ENCODE measurements around the gene ITM2B.
"Not testable (repeated sequence)": the region's sequence is repeated elsewhere in the genome, so short reads cannot be mapped to it uniquely, and the experiment has no call there.

The ITM2B gene

DNA sequence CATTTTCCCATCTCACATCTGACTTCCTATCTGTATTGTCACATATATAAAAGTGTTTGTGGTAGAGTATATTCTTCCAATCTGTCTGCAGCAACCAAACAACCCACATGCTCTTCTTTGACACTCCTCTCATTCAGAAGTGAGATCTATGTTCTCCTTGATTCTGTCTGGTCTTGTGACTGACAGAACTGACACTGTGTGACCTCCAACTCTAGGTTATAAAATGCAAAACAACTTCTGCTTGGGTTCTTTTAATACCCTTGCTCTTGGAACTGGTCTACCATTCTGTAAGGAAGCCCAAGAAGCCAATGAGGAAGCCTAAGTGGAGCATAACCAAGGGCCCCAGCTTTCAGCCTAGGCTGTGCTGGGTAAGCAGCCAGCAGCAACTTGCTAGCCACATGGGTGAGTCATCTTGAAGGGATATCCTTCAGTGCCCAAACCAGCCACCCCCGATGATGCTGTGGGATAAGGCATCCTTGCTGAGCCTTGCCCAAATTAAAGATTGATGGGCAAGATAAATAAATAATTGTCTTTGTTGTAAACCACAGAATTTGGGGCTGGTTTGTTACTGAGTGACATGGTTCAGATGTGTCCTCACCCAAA, 18.4 kb upstream of the ITM2B start:
- TF ChIP-seq, protein P1, sequence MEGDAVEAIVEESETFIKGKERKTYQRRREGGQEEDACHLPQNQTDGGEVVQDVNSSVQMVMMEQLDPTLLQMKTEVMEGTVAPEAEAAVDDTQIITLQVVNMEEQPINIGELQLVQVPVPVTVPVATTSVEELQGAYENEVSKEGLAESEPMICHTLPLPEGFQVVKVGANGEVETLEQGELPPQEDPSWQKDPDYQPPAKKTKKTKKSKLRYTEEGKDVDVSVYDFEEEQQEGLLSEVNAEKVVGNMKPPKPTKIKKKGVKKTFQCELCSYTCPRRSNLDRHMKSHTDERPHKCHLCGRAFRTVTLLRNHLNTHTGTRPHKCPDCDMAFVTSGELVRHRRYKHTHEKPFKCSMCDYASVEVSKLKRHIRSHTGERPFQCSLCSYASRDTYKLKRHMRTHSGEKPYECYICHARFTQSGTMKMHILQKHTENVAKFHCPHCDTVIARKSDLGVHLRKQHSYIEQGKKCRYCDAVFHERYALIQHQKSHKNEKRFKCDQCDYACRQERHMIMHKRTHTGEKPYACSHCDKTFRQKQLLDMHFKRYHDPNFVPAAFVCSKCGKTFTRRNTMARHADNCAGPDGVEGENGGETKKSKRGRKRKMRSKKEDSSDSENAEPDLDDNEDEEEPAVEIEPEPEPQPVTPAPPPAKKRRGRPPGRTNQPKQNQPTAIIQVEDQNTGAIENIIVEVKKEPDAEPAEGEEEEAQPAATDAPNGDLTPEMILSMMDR (IDR thresholded peaks at IDR 0.05; ENCODE audit: low read depth, low read length, missing control alignments) = no peak
- no peak for DNase-seq (ENCODE audit: extremely low read depth, low read depth)
- no peak overlapping the region for H3K4me3 ChIP-seq (replicated peaks; ENCODE audit: low read depth, low read length)

DNA sequence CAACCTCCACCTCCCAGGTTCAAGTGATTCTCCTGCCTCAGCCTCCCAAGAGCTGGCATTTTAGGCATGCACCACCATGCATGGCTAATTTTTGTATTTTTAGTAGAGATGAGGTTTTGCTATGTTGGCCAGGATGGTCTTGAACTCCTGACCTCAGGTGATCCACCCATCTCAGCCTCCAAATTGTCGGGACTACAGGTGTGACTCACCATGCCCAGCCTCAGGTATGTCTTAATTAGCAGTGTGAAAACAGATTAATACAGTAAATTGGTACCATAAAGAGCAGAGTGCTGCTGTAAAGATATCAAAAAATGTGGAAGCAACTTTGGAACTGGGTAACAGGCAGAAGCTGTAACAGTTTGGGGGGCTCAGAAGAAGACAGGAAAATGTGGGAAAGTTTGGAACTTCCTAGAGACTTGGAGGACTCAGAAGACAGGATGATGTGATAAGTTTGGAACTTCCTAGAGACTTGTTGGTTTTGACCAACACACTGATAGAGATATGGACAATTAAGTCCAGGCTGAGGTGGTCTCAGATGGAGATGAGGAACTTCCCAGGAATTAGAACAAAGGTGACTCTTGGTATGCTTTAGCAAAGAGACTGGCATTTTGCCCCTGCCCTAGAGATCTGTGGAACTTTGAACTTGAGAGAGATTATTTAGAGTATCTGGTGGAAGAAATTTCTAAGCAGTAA, 17.3 kb upstream of the ITM2B start:
- H3K4me3 ChIP-seq (replicated peaks; ENCODE audit: low read depth, low read length); DNase-seq (ENCODE audit: extremely low read depth, low read depth): not testable (repeated sequence)

DNA sequence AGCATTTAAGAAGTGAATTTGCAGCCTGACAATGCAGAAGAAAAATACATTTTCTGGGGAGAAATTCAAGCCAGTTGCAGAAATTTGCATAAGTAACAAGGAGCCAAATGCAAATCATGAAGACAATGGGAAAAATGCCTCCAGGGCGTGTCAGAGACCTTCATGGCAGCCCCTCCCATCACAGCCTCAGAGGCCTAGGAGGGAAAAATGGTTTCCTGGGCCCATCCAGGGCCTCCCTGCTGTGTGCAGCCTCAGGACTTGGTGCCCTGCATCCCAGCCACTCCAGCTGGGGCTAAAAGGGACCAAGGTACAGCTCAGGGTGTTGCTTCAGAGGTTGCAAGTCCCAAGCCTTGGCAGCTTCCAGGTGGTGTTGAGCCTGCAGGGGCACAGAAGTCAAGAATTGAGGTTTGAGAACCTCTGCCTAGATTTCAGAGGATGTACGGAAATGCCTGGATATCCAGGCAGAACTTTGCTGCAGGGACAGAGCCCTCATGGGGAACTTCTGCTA, 16.7 kb upstream of the ITM2B start:
- no peak for DNase-seq (ENCODE audit: extremely low read depth, low read depth)
- TF ChIP-seq, protein P1 (IDR thresholded peaks at IDR 0.05; ENCODE audit: low read depth, low read length, missing control alignments) = no peak
- no peak overlapping the region for H3K4me3 ChIP-seq (replicated peaks; ENCODE audit: low read depth, low read length)

GRCh38 chr13:48220592-48220980, 12.4 kb upstream of the ITM2B start:
- H3K4me3 ChIP-seq (replicated peaks; ENCODE audit: low read depth, low read length) = no peak overlapping the region
- TF ChIP-seq, protein P1 (IDR thresholded peaks at IDR 0.05; ENCODE audit: low read depth, low read length, missing control alignments) = no peak
- no peak for DNase-seq (ENCODE audit: extremely low read depth, low read depth)

DNA sequence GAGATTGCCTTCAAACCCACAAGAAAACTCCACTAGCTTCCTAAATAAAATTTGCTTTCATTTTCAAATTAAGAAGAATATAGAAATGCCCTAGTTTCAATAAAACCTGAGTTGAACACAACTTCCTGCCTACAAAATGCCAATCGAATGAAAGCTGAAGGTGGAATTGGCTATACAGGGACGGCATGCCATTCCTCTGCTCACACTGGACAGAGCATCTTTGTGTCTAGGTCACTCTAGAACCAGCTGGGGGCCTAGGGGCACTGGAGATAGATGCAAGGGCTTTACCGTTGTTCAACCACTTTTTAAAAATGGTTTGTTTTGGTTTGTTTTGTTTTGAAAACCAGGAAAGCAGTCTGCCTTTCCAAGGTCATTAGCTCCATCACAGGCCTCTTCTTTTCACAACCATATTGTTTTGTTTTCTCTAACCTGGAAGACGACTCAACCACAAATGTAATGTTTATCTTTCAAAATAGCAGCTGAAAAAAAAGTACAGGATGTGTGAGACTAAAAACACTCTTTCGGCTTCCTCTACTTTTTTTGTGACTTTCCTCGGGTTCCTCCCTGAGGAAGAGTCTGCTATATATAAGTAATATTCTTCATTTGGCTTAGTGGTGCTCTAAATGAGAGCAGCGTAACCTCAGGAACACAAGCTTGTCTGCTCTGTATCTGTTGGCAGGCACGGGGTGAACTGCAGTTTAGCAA, 11.9 kb upstream of the ITM2B start:
- TF ChIP-seq, protein P1 (IDR thresholded peaks at IDR 0.05; ENCODE audit: low read depth, low read length, missing control alignments) = no peak
- no peak for DNase-seq (ENCODE audit: extremely low read depth, low read depth)
- H3K4me3 ChIP-seq (replicated peaks; ENCODE audit: low read depth, low read length) = no peak overlapping the region

- TF ChIP-seq, protein P1 (IDR thresholded peaks at IDR 0.05; ENCODE audit: low read depth, low read length, missing control alignments) = no peak
- no peak overlapping the region for H3K4me3 ChIP-seq (replicated peaks; ENCODE audit: low read depth, low read length)
- DNase-seq (ENCODE audit: extremely low read depth, low read depth) = no peak
Measured at GRCh38 chr13:48221686-48222187, 11.3 kb upstream of the ITM2B start.

All from HFF-Myc (cell line).